Lower lobe of right lung (tissue), 2 donors: ENCODE measurements around the gene MAP4K3. TPM values are rescaled to one million over a fixed set of nuclear protein-coding genes. Genes with fewer than 3 reads are reported as not detected.

Experiments
- ATAC-seq, 2 donors: fragments of 200-7000 bp; cut with Tn5 transposase; one replicate each; pipeline ENCODE4 v1.9.1; 2020 to 2022; ENCODE audit warnings: mild to moderate bottlenecking in 2 of 2, moderate library complexity in 2 of 2
- DNase-seq: peaks from one replicate; pipeline ENCODE4 v3.0.0-alpha.2; 2020
- H3K27ac ChIP-seq: fragments of 200-600 bp; one replicate; pipeline ENCODE4 v1.8.0; 2022
- H3K27me3 ChIP-seq: fragments of 200-600 bp; one replicate; pipeline ENCODE4 v1.8.0; 2022; ENCODE audit warnings: low read depth
- H3K36me3 ChIP-seq: fragments of 200-600 bp; one replicate; pipeline ENCODE4 v1.8.0; 2022; ENCODE audit warnings: mild to moderate bottlenecking
- H3K4me1 ChIP-seq: fragments of 200-600 bp; one replicate; pipeline ENCODE4 v1.8.0; 2022
- H3K4me3 ChIP-seq: fragments of 200-600 bp; one replicate; pipeline ENCODE4 v1.8.0; 2022; ENCODE audit warnings: mild to moderate bottlenecking
- H3K9me3 ChIP-seq: fragments of 200-600 bp; one replicate; pipeline ENCODE4 v1.8.0; 2022
- CTCF ChIP-seq: fragments of 200-600 bp; IDR thresholded peaks from one replicate; pipeline ENCODE4 v1.8.0; 2022; ENCODE audit warnings: antibody characterized with exemption, mild to moderate bottlenecking
- intact Hi-C: fragments of 100-400 bp; cut with DNase I; formaldehyde crosslinking; loops from one replicate; pipeline ENCODE4 v1.11.0; 2022
- total RNA-seq: library from RNA; stranded (reverse); fragmentation: NEBNext Ultra II Directional; extraction: Animal tissue kit (Norgen Biotek cat#: 25700); gene quantifications from one replicate; pipeline ENCODE4 v1.2.1, GENCODE V29; 2021
- donor health status: DM: no; HTN: yes; CAD: no; lungs with severe emphysema.

Gene MAP4K3
- total RNA-seq, 1 donor from 2014 or later = 42.9 TPM

GRCh38 chr2:39290433-39290832, 146.7 kb downstream of the MAP4K3 start:
- intact Hi-C loops = no loop called here
- Histone ChIP-seq H3K4me1 (no peaks in the 10 kb centered on the region), H3K36me3 (peaks cover 78% of the 10 kb centered on the region), H3K27ac (no peak overlapping the region), H3K27me3 (no peaks in the 10 kb centered on the region), H3K4me3 (no peak overlapping the region), H3K9me3 (no peaks in the 10 kb centered on the region)
- ATAC-seq (no peak), DNase-seq (no peak)
- TF ChIP-seq CTCF = no peak

- DNase-seq (no peak), ATAC-seq (no peak)
- Histone ChIP-seq H3K36me3 (peaks cover 85% of the 10 kb centered on the region), H3K4me3 (no peak overlapping the region), H3K9me3 (no peaks in the 10 kb centered on the region), H3K4me1 (no peaks in the 10 kb centered on the region), H3K27me3 (no peaks in the 10 kb centered on the region), H3K27ac (no peak overlapping the region)
- TF ChIP-seq CTCF = no peak
- intact Hi-C loops = no loop called here
Measured at GRCh38 chr2:39289609-39290008, 147.5 kb downstream of the MAP4K3 start.

- ATAC-seq = no peak
- H3K4me3 ChIP-seq = no peak overlapping the region
- H3K36me3 ChIP-seq = peaks cover 70% of the 10 kb centered on the region
- no peaks in the 10 kb centered on the region for H3K4me1 ChIP-seq
- no peaks in the 10 kb centered on the region for H3K27me3 ChIP-seq
- TF ChIP-seq CTCF = no peak
- DNase-seq = no peak
- no peaks in the 10 kb centered on the region for H3K9me3 ChIP-seq
- no peak overlapping the region for H3K27ac ChIP-seq
- intact Hi-C loops = no loop called here
Measured at GRCh38 chr2:39283561-39283960, 153.5 kb downstream of the MAP4K3 start.

GRCh38 chr2:39281391-39281790, 155.7 kb downstream of the MAP4K3 start:
- DNase-seq (no peak), ATAC-seq (no peak)
- intact Hi-C loops = no loop called here
- no peaks in the 10 kb centered on the region for H3K27me3 ChIP-seq
- H3K9me3 ChIP-seq = no peaks in the 10 kb centered on the region
- H3K4me3 ChIP-seq = no peak overlapping the region
- H3K36me3 ChIP-seq = peaks cover 70% of the 10 kb centered on the region
- H3K27ac ChIP-seq = no peak overlapping the region
- no peak for TF ChIP-seq CTCF
- H3K4me1 ChIP-seq = no peaks in the 10 kb centered on the region

GRCh38 chr2:39275016-39275415, 162.1 kb downstream of the MAP4K3 start:
- ATAC-seq (no peak), DNase-seq (no peak)
- Histone ChIP-seq H3K27ac (no peak overlapping the region), H3K4me3 (no peak overlapping the region), H3K9me3 (no peaks in the 10 kb centered on the region), H3K36me3 (peaks cover 88% of the 10 kb centered on the region), H3K4me1 (no peaks in the 10 kb centered on the region), H3K27me3 (no peaks in the 10 kb centered on the region)
- intact Hi-C loops = no loop called here
- TF ChIP-seq CTCF = no peak

GRCh38 chr2:39269941-39270340, 167.1 kb downstream of the MAP4K3 start:
- Histone ChIP-seq H3K4me3 (no peak overlapping the region), H3K27me3 (no peaks in the 10 kb centered on the region), H3K36me3 (peaks cover 52% of the 10 kb centered on the region), H3K27ac (no peak overlapping the region), H3K9me3 (no peaks in the 10 kb centered on the region), H3K4me1 (no peaks in the 10 kb centered on the region)
- ATAC-seq (no peak), DNase-seq (no peak)
- intact Hi-C loops = no loop called here
- no peak for TF ChIP-seq CTCF
